ENCODE results near the gene CACNA2D3. TPM values are rescaled to one million over a fixed set of nuclear protein-coding genes. Genes with fewer than 3 reads are reported as not detected.

Gene CACNA2D3
- total RNA-seq, 4 donors from 2014 or later = 0.27 to 1.5 (median 0.79) TPM

DNA sequence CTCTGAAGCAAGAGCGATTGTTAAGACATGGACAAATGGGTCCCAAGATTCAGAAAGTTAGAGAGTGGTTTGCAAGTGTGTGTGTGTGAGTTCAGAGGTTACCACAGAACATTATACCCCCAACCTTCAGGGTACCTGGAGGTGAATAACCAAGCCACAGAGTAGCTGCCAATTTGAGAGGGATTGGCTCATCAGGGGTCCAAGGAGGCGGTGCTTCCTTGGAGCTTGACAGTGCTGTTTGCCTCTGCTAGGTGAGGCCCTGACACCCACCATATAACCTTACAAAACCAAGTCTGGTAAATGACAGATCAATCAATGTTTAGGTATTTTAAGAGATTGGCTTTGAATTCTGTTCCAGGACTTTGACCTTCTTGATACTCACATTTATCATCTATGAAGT is 769.8 kb downstream of the CACNA2D3 start:
- WGBS, 2 donors = 51 to 93% methylated on average over 2 of the region's 2 CpGs
- TF ChIP-seq, protein P1, sequence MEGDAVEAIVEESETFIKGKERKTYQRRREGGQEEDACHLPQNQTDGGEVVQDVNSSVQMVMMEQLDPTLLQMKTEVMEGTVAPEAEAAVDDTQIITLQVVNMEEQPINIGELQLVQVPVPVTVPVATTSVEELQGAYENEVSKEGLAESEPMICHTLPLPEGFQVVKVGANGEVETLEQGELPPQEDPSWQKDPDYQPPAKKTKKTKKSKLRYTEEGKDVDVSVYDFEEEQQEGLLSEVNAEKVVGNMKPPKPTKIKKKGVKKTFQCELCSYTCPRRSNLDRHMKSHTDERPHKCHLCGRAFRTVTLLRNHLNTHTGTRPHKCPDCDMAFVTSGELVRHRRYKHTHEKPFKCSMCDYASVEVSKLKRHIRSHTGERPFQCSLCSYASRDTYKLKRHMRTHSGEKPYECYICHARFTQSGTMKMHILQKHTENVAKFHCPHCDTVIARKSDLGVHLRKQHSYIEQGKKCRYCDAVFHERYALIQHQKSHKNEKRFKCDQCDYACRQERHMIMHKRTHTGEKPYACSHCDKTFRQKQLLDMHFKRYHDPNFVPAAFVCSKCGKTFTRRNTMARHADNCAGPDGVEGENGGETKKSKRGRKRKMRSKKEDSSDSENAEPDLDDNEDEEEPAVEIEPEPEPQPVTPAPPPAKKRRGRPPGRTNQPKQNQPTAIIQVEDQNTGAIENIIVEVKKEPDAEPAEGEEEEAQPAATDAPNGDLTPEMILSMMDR (IDR thresholded peaks at IDR 0.05) = no peak
- TF ChIP-seq POLR2A (IDR thresholded peaks at IDR 0.05) = no peak
- intact Hi-C loops (cut with DNase I; ENCODE audit: low total_unique reads) = no loop called here
- no peak for DNase-seq (ENCODE audit: low spot score in 2 of 2)
- no peak overlapping the region for H3K4me3 ChIP-seq (ENCODE audit: low read depth, poor library complexity, severe bottlenecking)

DNA sequence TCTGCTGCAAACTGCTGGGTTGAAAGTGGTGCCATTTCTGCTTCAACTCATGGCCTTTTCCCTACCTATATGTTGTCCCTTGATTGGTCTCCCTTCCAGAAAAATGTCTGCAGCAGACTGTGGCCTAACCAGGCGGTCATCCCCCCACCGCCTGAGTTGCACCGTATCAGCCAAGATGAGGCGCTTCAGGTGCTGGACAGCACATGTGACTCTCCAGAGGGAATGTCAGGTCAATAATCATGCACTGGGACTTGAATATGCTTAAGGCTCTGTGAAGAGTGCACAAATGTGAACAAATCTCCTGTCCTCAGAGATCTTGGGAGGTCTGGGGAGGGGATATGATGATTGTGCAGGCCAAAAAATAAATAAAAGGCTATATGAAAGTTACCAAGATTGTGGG is 773.3 kb downstream of the CACNA2D3 start:
- no peak for DNase-seq (ENCODE audit: low spot score in 2 of 2)
- H3K4me3 ChIP-seq (ENCODE audit: low read depth, poor library complexity, severe bottlenecking) = no peak overlapping the region
- 92 to 93% methylated on average over 4 of the region's 4 CpGs for WGBS, 2 donors
- TF ChIP-seq POLR2A (IDR thresholded peaks at IDR 0.05) = no peak
- TF ChIP-seq, protein P1 (IDR thresholded peaks at IDR 0.05) = no peak
- intact Hi-C loops (cut with DNase I; ENCODE audit: low total_unique reads) = no loop called here

DNA sequence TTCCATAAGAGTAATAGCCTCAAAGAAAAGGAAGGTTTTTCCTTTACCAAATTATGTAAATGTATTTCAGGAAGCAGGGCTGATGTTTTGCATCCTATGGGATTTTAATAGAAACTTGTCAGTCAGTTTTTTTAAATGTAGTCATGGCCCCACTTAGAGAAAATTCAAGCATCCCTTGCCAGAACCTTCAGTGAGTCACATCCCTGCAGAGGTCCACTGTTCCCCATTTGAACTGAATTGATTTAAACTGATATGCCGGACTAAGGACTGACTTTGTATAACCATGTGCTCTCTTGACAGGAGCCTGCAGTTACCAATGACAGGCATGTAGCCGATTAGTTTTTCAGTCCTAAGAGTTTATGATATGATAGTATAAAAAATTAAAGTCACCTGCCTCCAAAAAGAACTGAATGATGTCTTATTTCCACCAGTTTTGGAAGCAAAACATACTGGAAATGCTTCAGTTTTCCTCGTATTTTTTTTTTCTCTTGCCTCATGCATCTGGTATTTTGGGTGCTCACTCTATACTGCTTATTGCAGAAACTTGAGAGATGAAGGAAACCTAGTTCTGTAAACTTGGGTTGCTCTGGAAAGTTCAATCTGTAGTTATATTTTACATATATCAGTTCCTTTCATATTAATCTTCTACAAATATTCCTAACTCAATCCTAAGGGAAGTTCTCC is 774.8 kb downstream of the CACNA2D3 start:
- DNase-seq (ENCODE audit: low spot score in 2 of 2) = no peak
- intact Hi-C loops (cut with DNase I; ENCODE audit: low total_unique reads) = no loop called here
- TF ChIP-seq POLR2A (IDR thresholded peaks at IDR 0.05) = no peak
- TF ChIP-seq, protein P1 (IDR thresholded peaks at IDR 0.05) = no peak
- 59 to 77% methylated on average over 3 of the region's 3 CpGs for WGBS, 2 donors
- H3K4me3 ChIP-seq (ENCODE audit: low read depth, poor library complexity, severe bottlenecking) = no peak overlapping the region

DNA sequence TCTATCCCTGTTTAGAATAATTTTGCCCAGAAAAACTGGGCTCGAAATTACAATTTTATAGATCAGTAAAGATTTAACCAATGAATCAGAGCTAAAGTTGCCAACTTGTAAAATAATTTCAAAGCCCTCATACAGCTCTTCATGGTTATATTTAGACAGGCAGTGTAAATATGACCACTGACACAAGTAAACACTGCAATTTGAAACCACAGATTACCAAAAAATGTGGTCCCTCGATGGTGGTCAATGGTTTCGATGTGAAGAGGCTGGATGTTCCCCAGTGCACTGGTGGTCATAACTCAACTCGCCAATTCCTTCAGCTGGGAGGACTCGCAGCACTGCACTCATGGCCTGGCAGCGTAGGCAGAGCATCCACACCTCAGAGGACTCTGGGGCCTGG is 776.9 kb downstream of the CACNA2D3 start:
- intact Hi-C loops (cut with DNase I; ENCODE audit: low total_unique reads) = no loop called here
- no peak overlapping the region for H3K4me3 ChIP-seq (ENCODE audit: low read depth, poor library complexity, severe bottlenecking)
- no peak for TF ChIP-seq POLR2A (IDR thresholded peaks at IDR 0.05)
- WGBS, 2 donors = 88% methylated on average over 6 of the region's 6 CpGs
- peak in 1 of 2 donors; percentile 6 for DNase-seq (ENCODE audit: low spot score in 2 of 2)

DNA sequence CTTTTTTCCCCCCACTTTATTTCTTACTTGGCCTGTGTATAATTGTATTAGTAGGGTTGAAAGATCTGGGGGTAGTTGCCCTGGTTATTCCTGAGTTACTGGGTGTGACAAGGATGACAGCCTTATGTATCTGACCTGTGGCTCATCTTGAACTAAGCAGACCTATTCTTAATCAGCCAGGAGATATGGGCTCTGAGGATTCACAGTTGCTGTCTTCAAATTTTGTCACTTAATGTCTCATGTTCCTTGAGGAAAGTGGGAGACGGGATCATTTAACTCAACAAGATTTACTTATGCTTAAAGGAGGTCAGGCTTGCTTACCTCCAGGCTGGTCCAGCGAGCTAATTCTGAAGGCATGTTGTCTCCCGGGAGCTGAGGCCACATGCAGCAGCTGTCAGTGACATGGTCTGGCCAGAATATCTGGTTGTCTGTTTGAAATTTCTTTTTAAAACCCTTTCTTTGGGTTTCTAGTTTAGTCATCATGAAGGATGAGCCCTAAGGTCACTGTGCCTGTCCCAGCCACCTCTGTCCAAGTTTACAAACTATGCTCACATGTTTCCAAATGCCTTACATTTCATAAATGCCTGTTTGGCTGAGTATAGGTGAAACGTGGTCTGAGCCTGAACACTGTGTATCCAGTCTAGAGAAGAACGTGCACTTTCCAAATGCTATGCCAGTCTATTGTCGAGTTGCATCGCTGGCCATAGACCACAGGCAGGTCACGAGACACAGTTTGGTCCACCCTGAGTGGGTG is 778.7 kb downstream of the CACNA2D3 start:
- 66 to 81% methylated on average over 8 of the region's 8 CpGs for WGBS, 2 donors
- intact Hi-C loops (cut with DNase I; ENCODE audit: low total_unique reads) = no loop called here
- no peak for TF ChIP-seq POLR2A (IDR thresholded peaks at IDR 0.05)
- TF ChIP-seq, protein P1 (IDR thresholded peaks at IDR 0.05) = no peak
- DNase-seq (ENCODE audit: low spot score in 2 of 2) = no peak
- H3K4me3 ChIP-seq (ENCODE audit: low read depth, poor library complexity, severe bottlenecking) = no peak overlapping the region

DNA sequence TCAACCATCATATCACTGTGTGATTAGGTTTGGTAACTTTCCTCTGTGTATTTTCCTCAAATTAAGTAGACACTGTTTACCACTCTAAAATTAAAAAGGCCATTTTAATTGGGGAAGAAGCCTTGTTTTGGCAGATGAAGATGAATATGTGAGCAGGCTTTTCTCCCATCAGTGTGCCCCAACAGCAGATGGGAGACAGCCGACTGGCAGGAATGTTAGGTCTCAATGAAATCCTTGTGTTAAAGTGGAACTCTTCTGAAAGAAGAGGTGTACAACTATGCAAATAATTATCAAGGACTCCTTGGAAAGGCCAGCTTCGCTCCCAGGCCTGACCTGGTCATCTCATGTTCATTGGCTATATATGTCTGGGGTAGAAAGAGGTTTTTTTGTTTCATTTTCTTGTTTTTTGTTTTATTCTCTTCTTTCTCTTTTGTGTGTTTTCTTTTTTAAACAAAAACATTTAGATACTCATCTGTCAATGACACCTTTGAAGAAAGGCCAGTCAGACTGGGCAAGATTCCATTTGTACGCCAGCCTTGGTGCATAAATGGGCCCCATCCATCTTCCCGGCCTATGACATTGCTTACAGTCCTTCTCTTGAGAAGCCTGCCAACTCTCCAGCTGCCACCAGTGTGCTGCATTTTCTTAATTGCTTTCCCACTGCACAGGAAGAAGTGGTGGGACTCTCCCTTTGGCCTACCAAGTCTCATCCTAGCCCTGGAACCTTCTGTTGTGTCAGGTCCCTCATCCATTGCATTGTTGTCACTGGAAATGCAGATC is 779.7 kb downstream of the CACNA2D3 start:
- intact Hi-C loops (cut with DNase I; ENCODE audit: low total_unique reads) = no loop called here
- WGBS, 2 donors = 85 to 88% methylated on average over 4 of the region's 4 CpGs
- TF ChIP-seq, protein P1 (IDR thresholded peaks at IDR 0.05) = no peak
- TF ChIP-seq POLR2A (IDR thresholded peaks at IDR 0.05) = no peak
- H3K4me3 ChIP-seq (ENCODE audit: low read depth, poor library complexity, severe bottlenecking) = no peak overlapping the region
- no peak for DNase-seq (ENCODE audit: low spot score in 2 of 2)

Measured in lower leg skin (tissue), 4 donors.